DOHH2 (cell line): ENCODE measurements around the gene ISG15.

Experiments used
- EZH2phosphoT487 ChIP-seq: fragments of 200-600 bp; sonication (generic); IDR thresholded peaks from 2 replicates; pipeline ENCODE4 v1.6.1; 2017; ENCODE audit warnings: borderline replicate concordance, mild to moderate bottlenecking, antibody characterized with exemption, low read length, moderate library complexity, mixed read lengths
- TF ChIP-seq, protein P1 (sequence below): fragments of 200-600 bp; sonication (generic); IDR thresholded peaks from one replicate; pipeline ENCODE4 v1.5.1; 2014; ENCODE audit warnings: antibody characterized with exemption, mild to moderate bottlenecking, low read depth, low read length; ENCODE audit not compliant: poor library complexity, severe bottlenecking

DNA sequence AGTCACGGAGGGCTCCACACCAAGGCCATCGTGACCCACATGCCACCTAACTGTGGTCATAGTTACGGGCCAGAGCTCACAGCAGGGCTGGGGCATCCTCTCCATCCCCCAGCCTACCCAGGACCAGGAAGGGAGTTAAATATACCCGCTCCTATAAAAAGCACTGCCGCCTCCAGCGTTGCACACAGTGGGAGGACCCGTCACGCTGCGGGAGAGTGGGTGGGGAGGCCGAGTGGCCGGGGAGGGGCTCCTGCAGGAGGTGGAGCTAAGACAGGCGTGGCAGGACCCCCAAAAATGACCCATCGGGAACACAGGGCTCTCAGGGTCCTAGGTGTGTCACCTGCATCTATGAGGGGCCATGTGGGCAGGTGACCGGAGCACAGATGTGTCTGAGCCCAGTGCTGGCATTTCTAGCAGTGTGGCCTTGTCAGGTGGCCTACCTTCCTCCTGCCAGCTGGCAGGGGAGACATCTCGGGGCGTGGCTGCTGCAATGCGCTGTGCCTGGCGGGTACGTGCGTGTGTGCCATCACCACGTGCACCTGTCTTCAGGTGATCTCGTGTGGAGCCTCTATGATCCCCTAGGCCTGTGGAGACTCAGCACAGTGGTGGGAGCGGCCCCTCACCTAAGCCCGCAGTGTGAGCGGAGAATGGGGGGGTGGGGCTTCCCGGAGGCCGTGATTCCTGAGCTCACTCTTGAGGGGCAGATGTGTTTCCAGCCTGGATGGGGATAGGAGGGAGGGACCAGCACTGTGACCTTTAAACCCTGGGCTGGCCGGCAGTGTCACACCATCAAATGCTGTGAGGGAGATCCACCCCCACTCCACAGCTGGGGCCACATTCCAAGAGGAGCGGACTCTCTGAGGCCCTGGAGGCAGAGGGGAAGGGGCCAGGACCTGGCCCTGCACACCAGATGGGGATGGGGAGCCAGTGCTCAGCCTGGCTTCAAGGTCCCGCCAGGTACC, 24.4 kb downstream of the ISG15 start:
- TF ChIP-seq, protein P1, sequence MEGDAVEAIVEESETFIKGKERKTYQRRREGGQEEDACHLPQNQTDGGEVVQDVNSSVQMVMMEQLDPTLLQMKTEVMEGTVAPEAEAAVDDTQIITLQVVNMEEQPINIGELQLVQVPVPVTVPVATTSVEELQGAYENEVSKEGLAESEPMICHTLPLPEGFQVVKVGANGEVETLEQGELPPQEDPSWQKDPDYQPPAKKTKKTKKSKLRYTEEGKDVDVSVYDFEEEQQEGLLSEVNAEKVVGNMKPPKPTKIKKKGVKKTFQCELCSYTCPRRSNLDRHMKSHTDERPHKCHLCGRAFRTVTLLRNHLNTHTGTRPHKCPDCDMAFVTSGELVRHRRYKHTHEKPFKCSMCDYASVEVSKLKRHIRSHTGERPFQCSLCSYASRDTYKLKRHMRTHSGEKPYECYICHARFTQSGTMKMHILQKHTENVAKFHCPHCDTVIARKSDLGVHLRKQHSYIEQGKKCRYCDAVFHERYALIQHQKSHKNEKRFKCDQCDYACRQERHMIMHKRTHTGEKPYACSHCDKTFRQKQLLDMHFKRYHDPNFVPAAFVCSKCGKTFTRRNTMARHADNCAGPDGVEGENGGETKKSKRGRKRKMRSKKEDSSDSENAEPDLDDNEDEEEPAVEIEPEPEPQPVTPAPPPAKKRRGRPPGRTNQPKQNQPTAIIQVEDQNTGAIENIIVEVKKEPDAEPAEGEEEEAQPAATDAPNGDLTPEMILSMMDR = no peak
- TF ChIP-seq EZH2phosphoT487 = no peak
